Amniotic epithelial cell (primary cell): ENCODE results near the gene SEMA4A.
"Not testable (repeated sequence)": the region's sequence is repeated elsewhere in the genome, so short reads cannot be mapped to it uniquely, and the experiment has no call there.

ENCODE experiments used
- DNase-seq: peaks from one replicate; pipeline ENCODE4 v3.0.0-alpha.2; 2010; ENCODE audit warnings: low read depth

The SEMA4A gene

DNA sequence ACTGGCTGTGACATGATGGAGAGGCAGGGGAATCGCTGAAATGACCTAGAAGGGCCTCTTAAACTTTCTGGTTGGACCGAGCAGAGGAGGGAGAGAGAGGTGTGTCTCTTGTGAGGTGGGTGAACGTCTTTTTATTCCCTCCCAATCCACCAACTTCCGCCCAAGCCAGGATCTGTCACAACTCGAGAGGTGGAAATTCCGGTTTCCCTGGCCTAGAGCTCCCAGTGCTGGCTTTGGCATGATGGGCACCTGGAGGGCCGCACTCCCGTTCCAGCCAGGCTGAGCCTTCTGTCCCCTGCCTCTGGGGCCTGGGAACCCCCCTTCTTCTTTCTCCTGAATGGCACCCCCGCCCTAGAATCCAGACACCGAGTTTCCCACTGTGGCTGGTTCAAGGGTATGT is at the start of gene SEMA4A:
SEMA4A (plus strand) TSS at position 224 of the 400 bp plus-strand sequence. CDS start 994 bp downstream, outside the sequence.
- DNase-seq = no peak

DNA sequence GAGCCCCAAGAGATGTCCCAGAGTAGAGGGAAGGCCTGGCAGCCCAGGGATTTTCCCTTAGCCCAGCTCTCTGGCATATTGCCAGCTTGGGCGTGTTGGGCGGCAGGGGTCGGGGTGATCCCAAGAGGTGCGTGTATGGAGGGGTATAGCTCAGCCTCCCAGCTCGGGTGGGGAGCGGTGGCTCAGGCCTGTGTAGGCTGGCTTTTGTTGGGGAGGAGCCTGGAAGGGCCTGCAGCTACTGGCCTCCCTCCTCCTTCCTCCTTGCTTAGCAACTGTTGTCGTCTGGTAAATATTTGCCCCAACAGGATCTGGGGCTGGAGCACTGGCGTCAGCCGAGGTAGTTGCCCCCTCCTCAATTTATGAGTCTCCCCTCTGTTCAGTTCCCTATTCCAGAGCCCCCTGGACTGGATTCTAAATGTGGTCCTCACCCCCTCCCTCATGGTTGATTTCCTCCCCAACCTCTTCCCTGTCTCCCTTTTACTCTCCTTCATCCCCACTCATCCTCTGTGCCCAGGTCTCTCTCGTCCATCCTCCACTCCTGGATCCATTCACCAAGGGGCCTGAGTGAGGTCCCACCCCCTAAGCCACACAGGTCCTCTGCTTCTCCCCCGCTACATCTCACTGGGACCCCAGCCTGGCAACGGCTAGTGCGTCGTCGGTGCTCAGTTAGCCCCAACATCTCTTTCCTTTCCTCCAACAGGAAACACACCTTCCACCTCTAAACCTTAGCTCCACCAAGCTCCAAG is 49.1 kb upstream of the SEMA4A start:
- DNase-seq = peak; percentile 69

DNA sequence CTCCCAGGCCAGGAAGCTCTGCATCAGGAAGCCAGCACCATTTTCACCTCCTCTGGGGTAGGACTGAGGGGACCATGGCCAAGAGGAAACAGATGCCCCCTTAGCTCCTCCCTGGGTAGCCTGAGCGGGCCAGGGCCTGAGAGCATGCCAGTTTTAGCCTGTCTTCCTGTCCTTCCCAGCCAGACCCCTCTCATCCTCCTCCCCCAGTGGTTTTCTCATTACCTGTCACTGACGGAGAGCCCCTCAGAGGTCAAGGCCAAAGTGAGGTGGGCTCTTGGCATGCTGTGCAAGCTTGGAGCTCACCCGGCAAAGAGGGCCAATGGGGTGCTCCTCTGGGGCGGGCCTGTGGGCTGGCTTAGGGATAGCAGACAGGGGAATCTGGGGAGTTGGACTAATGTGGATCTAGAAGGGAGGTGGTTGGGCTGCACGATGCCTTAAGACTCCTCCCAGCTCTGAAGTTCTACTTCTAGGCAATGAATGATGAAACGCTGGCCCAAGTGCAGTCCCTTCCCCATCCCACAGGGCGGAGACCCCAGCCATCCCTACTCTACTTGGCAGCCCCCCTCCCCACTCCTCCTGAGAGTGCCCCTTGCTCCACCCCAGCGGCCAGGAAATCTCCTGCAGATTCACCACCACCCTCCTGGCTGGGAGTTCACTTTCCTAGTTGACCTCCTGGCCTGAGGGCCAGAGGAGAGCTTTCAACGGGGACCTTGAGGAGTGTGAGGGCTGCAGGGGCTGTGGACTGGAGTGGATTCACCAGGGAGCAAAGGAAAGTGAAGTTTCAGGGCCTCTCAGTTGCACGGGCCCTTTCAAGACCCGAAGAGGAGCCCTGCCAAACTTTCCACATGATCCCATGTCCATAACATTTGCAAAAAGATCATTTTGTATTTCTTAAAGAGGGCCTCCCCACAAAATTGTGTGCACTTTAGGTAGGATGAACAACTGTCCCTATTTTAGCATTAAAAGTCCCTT is 48.2 kb upstream of the SEMA4A start:
- peak; percentile 65 for DNase-seq

DNA sequence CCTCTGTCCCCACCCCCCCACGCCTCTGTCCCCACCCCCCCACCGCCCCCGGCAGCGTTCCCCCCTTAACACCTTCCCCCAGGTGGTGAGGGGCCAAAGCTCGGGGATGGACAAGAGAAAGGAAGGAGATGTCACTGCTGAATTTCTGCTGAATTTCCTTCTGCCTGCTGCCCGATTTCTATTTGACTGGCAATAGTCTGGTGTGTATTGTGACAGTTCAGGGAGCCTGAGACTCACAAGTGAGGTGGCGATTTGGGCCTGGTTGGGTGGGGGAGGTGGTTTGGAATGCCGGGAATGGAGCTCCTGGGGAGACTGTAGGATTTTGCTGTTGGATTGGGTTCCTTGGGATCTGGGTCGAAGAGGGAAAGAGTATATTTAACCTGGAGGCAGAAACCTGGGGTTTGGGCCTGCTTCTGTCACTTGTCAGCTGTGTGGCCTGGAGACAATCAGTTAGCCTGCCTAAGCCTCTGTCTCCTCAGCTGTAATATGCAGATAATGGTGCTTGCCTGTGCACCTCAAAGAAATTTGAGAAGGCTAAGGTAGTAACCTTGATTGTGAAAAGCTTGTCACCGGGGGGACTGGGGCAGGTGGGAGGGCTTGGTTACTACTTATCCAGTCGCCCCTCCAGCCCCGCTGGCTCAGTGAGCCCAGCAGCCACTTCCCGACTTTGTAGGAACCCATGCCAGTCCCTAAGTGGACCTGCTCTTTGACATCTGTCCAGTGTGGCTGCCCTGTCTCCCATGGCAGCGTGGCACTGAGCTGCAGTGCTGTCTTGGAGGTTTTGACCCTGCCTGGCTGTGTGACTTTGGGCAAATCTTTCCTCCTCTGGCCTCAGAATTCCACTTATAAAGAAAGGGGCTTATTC is 46.5 kb upstream of the SEMA4A start:
- DNase-seq = no peak

DNA sequence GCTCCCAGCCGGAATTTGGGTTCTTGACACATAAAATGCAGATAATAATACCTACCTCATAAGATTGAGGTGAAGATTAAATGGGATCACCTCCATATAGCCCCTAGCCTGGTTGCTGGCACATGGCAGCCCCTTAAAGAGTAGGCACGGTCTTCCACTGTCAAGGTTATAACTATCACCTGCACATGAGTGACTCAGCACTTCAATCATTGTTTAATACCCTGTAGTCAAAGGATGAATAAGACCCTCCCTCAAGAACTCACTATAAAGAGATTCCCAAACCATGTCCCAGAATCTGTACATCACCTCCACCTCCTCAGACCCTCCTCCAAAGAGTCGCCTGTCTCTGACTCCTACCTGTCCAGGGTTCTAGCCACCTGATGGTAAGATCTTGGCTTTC is 45.3 kb upstream of the SEMA4A start:
- DNase-seq = no peak

DNA sequence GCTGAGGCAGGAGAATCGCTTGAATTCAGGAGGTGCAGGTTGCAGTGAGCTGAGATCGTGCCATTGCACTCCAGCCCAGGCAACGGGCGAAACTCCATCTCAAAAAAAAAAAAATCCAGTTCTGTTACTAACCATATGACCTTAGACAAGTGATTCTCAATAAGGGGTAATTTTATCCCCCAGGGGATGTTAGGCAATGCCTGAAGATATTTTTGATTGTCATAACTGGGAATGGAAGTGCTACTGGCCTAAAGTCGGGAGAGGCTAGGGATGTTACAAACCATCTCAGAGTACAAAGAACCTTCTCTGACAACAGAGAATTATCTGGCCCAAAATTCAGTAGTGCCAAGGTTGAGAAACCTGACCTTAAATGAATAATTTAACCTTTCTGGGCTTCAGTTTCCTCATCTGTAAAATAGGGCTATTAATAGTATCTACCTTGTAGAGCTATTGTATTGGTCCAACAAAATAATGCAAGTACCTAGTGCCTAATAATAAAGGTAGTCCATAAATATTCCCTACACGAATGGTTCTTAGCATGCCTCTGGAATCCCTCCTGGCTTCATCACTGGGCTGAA is 44.6 kb upstream of the SEMA4A start:
- no peak for DNase-seq

DNA sequence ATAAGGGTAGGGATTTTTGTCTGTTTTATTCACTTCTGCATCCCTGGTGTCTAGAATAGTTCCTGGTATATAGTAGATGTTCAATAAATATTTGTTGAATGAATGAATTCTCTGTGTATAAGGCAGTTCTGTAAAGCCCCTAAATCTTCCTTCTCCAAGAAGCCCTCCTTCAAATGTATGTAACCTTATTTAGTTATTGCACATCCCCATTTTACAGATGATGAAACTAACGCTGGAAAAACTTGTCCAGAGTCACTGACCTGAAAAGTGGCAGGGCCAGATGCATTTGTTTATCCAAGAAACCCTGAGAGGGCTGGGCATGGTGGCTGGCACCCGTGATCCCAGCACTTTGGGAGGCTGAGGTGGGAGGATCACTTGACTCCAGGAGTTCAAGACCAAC is 43.1 kb upstream of the SEMA4A start:
- DNase-seq = no peak

DNA sequence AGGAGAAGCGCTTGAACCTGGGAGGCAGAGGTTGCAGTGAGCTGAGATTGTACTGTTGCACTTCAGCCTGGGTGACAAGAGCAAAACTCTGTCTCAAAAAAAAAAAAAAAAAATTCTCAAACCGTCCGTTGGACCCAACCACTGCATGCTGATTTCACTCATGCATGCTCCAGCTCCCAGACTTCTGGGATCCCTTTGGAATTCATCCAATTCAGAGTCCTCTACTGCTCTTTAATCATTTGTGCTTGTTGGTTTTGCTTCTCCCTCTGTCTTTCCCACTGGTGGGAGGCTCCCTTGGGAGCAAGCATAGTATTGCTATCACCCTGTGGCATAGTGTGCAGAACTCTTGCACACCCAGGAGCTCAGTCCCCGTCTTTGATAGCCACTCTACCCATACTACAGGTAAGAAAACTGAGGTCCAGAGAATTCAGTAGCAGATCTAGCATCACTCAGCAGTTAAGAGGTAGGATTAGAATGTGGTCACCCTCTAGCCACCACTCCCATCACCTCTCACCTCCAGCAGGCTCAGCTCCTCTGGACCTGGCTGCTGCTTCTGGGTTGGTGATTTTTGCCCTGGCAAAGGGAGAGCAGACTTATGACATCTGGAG is 41.9 kb upstream of the SEMA4A start:
- DNase-seq = peak; percentile 70

DNA sequence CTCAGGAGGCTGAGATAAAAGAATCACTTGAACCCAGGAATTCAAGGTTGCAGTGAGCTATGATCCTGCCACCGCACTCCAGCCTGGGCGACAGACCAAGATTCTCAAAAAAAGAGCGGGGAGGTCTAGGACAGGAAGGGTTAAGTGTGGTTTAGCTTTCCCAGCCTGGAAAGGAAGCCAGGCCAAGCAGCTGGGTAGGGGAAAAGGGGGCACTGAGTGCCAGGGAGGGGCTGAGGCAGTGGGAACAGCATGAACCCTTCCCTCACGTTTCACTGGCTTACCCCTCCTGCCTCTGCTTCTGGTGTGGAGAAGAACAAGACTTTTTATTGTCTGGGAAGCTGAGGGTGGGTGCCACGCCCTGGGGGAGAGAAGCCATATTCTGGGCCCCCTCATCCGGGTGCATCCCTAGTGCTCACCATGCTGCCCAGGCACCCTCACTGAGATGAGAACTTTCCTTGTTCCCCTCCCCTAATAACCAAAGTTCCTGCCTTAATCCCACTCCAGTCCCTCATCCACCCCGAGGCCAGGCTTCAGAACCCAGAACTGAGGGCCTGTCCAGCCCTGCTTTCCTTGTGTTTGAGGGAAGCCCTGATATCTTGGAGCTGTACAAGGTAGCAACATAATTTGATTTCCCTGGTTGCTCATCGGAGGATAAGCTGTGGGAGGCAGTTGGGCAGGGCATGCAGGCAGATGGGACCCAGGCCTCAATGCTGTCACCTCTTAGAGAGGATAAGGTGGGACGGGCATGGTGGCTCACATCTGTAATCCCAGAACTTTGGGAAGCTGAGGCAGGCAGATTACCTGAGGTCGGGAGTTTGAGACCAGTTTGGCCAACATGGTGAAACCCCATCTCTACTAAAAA is 40.9 kb upstream of the SEMA4A start:
- no peak for DNase-seq

DNA sequence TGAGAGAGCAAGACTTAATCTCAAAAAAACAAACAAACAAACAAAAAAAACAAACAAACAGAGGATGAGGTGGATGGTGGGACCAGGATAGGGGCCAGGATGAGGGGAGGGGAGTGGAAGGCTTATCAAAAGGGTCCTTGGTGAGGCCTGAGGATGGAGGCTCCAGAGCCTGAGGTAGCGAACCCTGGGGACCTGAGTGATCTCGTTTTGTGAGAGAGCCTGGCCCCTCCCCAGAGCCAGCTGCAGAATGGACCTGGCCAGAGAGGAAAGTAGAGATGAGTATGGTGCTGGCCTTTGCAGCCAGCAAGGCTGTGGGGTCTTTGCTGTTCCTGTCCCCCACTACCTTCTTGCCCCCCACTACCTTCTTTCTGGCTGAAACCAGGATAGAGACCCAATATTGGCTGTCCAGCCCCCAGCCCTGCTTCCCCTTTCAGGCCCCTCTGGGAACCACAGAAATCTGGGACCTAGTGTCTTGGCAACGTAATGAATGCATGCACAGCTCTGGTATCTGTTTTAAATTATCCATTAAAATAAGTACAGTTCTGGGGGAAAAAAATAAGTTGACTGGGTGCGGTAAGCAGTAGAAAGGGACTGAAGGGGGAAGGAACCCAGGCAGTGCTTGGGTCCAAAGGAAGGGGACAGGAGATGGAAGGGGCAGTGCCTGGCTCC is 40.0 kb upstream of the SEMA4A start:
- no peak for DNase-seq

DNA sequence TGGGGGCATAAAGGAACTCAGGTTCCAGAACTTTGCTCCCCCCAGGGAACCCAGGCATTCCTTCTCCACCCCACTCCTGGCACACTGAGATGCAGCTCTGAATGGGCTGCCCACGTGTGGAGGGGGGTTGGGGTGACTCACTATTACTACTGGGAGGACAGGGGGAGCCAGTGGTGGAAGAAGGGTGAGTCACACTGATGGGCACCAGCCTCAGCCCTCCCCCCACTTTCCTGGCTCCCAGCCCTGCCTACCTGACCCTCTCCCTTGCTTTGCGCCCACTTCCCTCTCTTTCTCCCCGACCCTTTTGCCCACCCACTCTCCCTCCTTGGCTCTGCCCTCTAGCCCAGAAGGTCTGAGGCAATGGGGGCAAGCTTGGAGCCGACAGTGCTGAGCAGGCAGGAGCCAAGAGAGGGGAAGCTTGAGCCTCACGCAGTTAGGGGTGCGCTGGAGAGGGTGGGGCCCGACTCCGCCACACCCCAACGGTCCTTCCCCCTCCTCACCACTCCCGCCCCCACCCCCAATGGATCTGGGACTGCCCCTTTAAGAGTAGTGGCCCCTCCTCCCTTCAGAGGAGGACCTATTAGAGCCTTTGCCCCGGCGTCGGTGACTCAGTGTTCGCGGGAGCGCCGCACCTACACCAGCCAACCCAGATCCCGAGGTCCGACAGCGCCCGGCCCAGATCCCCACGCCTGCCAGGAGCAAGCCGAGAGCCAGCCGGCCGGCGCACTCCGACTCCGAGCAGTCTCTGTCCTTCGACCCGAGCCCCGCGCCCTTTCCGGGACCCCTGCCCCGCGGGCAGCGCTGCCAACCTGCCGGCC is 39.1 kb upstream of the SEMA4A start, which contains the start of gene LMNA:
LMNA (plus strand) TSS at position 611 of the 818 bp plus-strand sequence. CDS start 208 bp downstream, outside the sequence.
- DNase-seq = peak; percentile 96

DNA sequence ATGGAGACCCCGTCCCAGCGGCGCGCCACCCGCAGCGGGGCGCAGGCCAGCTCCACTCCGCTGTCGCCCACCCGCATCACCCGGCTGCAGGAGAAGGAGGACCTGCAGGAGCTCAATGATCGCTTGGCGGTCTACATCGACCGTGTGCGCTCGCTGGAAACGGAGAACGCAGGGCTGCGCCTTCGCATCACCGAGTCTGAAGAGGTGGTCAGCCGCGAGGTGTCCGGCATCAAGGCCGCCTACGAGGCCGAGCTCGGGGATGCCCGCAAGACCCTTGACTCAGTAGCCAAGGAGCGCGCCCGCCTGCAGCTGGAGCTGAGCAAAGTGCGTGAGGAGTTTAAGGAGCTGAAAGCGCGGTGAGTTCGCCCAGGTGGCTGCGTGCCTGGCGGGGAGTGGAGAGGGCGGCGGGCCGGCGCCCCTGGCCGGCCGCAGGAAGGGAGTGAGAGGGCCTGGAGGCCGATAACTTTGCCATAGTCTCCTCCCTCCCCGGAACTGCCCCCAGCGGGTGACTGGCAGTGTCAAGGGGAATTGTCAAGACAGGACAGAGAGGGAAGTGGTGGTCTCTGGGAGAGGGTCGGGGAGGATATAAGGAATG is 38.4 kb upstream of the SEMA4A start:
- DNase-seq = peak; percentile 40

DNA sequence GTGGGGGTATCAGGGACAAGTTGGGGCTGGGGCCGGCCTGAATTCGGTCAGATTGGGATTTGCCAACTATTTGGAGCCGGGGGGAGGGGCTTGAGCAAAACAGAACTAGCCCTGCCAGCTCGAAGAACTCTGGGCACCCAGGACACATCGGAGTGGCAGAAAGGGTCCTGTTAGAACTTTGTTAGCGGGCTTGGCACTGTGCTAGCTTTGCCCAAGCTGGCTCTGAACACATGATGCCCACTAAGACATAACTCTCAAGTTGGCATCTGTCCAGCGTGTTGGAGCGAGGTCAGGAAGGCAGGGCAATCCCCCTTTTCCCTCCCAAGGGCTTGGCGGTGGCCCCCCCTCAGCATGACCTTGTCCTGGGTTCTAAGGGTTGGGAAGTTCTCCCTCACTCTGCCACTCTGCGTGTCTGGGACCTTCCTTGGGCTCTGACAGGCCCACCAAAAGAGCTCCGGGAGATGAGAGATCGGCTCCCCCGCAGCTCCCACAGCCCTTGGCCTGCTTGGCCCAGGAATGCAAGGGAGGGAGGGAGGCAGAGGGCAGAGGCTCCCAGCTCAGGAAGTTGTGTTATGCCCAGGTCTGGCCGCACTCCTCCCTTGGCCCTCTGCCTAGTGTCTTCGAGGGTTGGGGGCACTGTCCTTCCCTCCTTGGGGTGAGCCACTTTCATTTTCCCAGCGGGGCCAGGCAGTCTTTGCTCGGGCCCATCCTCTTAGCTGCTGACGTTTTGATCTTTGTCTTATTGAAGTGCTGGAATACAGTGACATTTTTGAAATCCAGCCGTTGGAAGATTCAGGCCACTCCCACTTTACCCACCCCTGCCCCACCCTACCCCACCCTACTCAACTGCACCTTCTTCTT is 37.6 kb upstream of the SEMA4A start:
- DNase-seq = peak; percentile 86

DNA sequence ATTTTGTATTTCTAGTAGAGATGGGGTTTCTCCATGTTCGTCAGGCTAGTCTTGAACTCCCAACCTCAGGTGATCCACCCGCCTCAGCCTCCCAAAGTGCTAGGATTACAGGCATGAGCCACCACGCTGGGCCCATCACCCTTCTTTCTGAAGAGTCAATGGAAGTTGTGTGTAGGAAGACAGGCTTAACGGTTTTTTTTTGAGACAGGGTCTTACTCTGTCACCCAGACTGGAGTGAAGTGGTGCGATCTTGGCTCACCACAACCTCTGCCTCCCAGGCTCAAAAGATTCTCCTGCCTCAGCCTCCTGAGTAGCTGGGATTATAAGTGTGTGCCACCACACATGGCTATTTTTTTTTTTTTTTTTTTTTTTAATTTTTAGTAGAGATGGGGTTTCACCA is 36.7 kb upstream of the SEMA4A start:
- DNase-seq = not testable (repeated sequence)

DNA sequence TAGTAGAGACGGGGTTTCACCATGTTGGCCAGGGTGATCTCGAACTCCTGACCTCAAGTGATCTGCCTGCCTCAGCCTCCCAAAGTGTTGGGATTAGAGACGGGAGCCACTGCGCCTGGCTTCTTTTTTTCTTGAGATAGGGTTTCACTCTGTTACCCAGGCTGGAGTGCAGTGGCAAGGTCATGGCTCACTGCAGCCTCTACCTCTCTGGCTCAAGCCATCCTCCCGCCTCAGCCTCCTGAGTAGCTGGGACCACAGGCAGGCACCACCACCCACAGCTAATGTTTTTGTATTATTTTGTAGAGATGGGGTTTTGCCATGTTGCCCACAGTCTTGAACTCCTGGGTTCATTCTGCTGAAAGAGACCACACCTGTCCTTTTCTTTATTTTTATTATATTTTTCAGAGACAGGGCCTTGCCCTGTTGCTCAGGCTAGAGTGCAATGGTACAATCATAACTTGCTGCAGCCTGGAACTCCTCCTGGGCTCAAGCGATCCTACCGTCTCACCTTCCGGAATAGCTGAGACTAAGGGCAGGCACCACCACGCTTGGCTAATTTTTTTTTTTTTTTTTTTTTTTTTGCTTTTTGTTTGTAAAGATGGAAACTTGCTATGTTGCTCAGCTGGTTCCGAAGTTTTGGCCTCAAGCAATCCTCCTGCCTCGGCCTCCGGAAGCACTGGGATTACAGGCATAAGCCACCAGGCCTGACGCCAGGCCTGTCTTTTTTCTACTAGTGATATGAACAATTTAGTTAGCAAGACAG is 35.8 kb upstream of the SEMA4A start:
- DNase-seq = no peak

DNA sequence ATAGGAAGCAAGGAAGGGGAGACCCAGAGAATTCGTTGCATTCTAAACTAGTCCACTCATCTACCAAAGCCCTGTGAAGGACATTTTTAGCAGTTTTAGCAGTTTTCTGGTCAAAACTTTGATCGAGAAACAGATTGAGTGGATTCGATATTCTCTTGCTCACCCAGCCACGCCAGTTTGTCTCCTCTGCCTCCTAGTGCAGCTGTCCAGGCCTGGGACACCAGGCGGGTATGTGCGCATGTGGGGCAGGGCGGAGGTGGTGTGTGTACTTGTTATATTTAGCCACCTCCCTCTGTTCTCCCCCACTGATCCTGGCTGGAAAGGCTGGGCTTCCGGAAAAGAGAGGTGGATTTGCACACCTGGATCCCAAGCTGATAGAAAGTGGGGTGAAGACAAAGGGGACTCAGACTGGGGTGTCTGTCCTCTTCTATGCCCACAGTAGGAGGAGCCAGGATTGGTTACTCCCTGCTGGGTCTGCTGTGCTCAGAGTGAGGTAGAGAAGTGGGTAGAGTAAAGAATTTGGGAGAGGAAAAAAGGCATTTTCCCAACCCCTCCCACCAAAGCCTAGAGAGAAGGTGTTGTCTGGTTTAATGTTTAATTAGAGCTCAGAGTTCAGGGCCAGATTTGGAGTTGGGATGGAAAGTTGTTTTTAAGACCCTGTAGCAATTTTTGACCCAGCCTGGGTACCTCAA is 35.1 kb upstream of the SEMA4A start:
- DNase-seq = no peak
